H9 (cell line): ENCODE data around the gene CFAP77. TPM values are rescaled to one million over a fixed set of nuclear protein-coding genes. Genes with fewer than 3 reads are reported as not detected.

Source experiments
- DNase-seq: peaks from one replicate; pipeline ENCODE4 v3.0.0-alpha.2; 2017
- H2AFZ ChIP-seq: one replicate; pipeline ENCODE4 v1.6.1; 2013; ENCODE audit warnings: mild to moderate bottlenecking, low read length, control low read depth, moderate library complexity
- H2AK5ac ChIP-seq: 2 replicates; pipeline ENCODE4 v1.6.1; 2013; ENCODE audit warnings: low read length, control low read depth, mixed read lengths; ENCODE audit not compliant: insufficient read length
- H2BK120ac ChIP-seq: one replicate; pipeline ENCODE4 v1.6.1; 2013; ENCODE audit warnings: low read depth, mild to moderate bottlenecking, low read length, control low read depth, inconsistent platforms; ENCODE audit not compliant: poor library complexity, severe bottlenecking
- H2BK12ac ChIP-seq: 2 replicates; pipeline ENCODE4 v1.6.1; 2013; ENCODE audit warnings: low read length, control low read depth, mixed read lengths, low read depth; ENCODE audit not compliant: insufficient read length
- H2BK15ac ChIP-seq: 2 replicates; pipeline ENCODE4 v1.6.1; 2013; ENCODE audit warnings: low read depth, low read length, control low read depth
- H2BK20ac ChIP-seq: one replicate; pipeline ENCODE4 v1.6.1; 2013; ENCODE audit warnings: low read depth, mild to moderate bottlenecking, low read length, control low read depth, inconsistent platforms; ENCODE audit not compliant: poor library complexity, severe bottlenecking
- H2BK5ac ChIP-seq: 2 replicates; pipeline ENCODE4 v1.6.1; 2013; ENCODE audit warnings: low read length, control low read depth, mixed read lengths; ENCODE audit not compliant: insufficient read length
- H3K14ac ChIP-seq: 2 replicates; pipeline ENCODE4 v1.6.1; 2013; ENCODE audit warnings: low read length, control low read depth; ENCODE audit not compliant: insufficient read depth
- H3K18ac ChIP-seq: 2 replicates; pipeline ENCODE4 v1.6.1; 2013; ENCODE audit warnings: low read depth, mild to moderate bottlenecking, mixed read lengths, low read length, control low read depth; ENCODE audit not compliant: insufficient read length
- H3K23ac ChIP-seq: 2 replicates; pipeline ENCODE4 v1.6.1; 2013; ENCODE audit warnings: low read length, control low read depth, mixed read lengths, low read depth; ENCODE audit not compliant: insufficient read length
- H3K23me2 ChIP-seq: 2 replicates; pipeline ENCODE4 v1.6.1; 2013; ENCODE audit warnings: low read depth, mild to moderate bottlenecking, mixed read lengths, low read length, control low read depth; ENCODE audit not compliant: insufficient read length, poor library complexity, severe bottlenecking
- H3K27ac ChIP-seq: 2 replicates; pipeline ENCODE4 v1.5.1; 2013; ENCODE audit warnings: low read length, control low read depth, mixed read lengths, low read depth; ENCODE audit not compliant: insufficient read length
- H3K27me3 ChIP-seq: 2 replicates; pipeline ENCODE4 v1.6.1; 2013; ENCODE audit warnings: low read length, control low read depth, inconsistent platforms; ENCODE audit not compliant: insufficient read depth
- H3K4ac ChIP-seq: 2 replicates; pipeline ENCODE4 v1.6.1; 2013; ENCODE audit warnings: low read depth, mild to moderate bottlenecking, control low read depth, inconsistent platforms, low read length, moderate library complexity
- H3K4me1 ChIP-seq: 2 replicates; pipeline ENCODE4 v1.6.1; 2013; ENCODE audit warnings: low read length, control low read depth, inconsistent platforms; ENCODE audit not compliant: insufficient read depth
- H3K4me2 ChIP-seq: 2 replicates; pipeline ENCODE4 v1.6.1; 2013; ENCODE audit warnings: low read length, control low read depth, mixed read lengths; ENCODE audit not compliant: insufficient read length, insufficient read depth
- H3K56ac ChIP-seq: 2 replicates; pipeline ENCODE4 v1.6.1; 2013; ENCODE audit warnings: low read depth, mild to moderate bottlenecking, mixed read lengths, low read length, control low read depth; ENCODE audit not compliant: insufficient read length
- H3K79me1 ChIP-seq: 2 replicates; pipeline ENCODE4 v1.6.1; 2013; ENCODE audit warnings: low read depth, mild to moderate bottlenecking, moderate library complexity, low read length, control low read depth, inconsistent platforms; ENCODE audit not compliant: insufficient read depth, poor library complexity, severe bottlenecking
- H3K79me2 ChIP-seq: 2 replicates; pipeline ENCODE4 v1.6.1; 2013; ENCODE audit warnings: low read length, control low read depth, inconsistent platforms; ENCODE audit not compliant: insufficient read depth
- H3K9ac ChIP-seq: 2 replicates; pipeline ENCODE4 v1.6.1; 2013; ENCODE audit warnings: low read length, control low read depth, mixed read lengths; ENCODE audit not compliant: insufficient read length; ENCODE audit errors: extremely low read depth
- H3K9me3 ChIP-seq: one replicate; pipeline ENCODE4 v1.6.1; 2013; ENCODE audit warnings: low read depth, low read length, inconsistent platforms; ENCODE audit not compliant: control insufficient read depth
- H3T11ph ChIP-seq: one replicate; pipeline ENCODE4 v1.6.1; 2013; ENCODE audit warnings: mild to moderate bottlenecking, low read length, control low read depth, inconsistent platforms
- H4K20me1 ChIP-seq: one replicate; pipeline ENCODE4 v1.6.1; 2013; ENCODE audit not compliant: control insufficient read depth, insufficient read length, insufficient read depth
- H4K5ac ChIP-seq: 2 replicates; pipeline ENCODE4 v1.6.1; 2013; ENCODE audit warnings: low read depth, mild to moderate bottlenecking, mixed read lengths, low read length, control low read depth; ENCODE audit not compliant: insufficient read length
- H4K8ac ChIP-seq: replicated peaks from 2 replicates; pipeline ENCODE4 v1.6.1; 2013; ENCODE audit warnings: low read length, control low read depth, mixed read lengths, low read depth; ENCODE audit not compliant: insufficient read length
- H4K91ac ChIP-seq: 2 replicates; pipeline ENCODE4 v1.6.1; 2013; ENCODE audit warnings: low read depth, mild to moderate bottlenecking, moderate library complexity, mixed read lengths, low read length, control low read depth; ENCODE audit not compliant: insufficient read length
- H3K27ac Mint-ChIP-seq, 3 experiments: 2 replicates in 2 of 3; 3 replicates in 1 of 3; pipeline ENCODE4 v1.8.0; 2020 to 2021; ENCODE audit warnings: mixed read lengths in 3 of 3, mild to moderate bottlenecking in 1 of 3, moderate library complexity in 1 of 3
- H3K27me3 Mint-ChIP-seq: 2 replicates; pipeline ENCODE4 v1.8.0; 2021; ENCODE audit warnings: low read depth, mild to moderate bottlenecking, moderate library complexity, mixed read lengths
- H3K36me3 Mint-ChIP-seq, 3 experiments: 2 replicates in 2 of 3; 3 replicates in 1 of 3; pipeline ENCODE4 v1.8.0; 2020 to 2021; ENCODE audit warnings: low read depth in 3 of 3, mixed read lengths in 3 of 3; ENCODE audit not compliant: insufficient read depth in 1 of 3
- H3K4me1 Mint-ChIP-seq, 2 experiments: 2 replicates each; pipeline ENCODE4 v1.8.0; 2020; ENCODE audit warnings: mixed read lengths in 2 of 2
- H3K4me3 Mint-ChIP-seq, 2 experiments: 2 replicates in 1 of 2; 3 replicates in 1 of 2; pipeline ENCODE4 v1.8.0; 2020 to 2021; ENCODE audit warnings: mild to moderate bottlenecking in 2 of 2, mixed read lengths in 2 of 2, moderate library complexity in 1 of 2
- H3K9me3 Mint-ChIP-seq, 2 experiments: 2 replicates in 1 of 2; 3 replicates in 1 of 2; pipeline ENCODE4 v1.8.0; 2020; ENCODE audit warnings: mild to moderate bottlenecking in 2 of 2, mixed read lengths in 2 of 2, moderate library complexity in 1 of 2
- WGBS: extraction: QIAGEN DNeasy Blood & Tissue Kit; methylation state at CpG from one replicate; pipeline ENCODE4 v1.1.7; 2013; ENCODE audit warnings: missing lambda C conversion rate, low lambda C conversion rate, mixed read lengths; ENCODE audit not compliant: insufficient read length; ENCODE audit errors: extremely low coverage; 5-methylcytosine and 5-hydroxymethylcytosine counted together
- total RNA-seq: library from RNA; stranded (reverse); gene quantifications from 2 replicates; pipeline ENCODE4 v1.2.1, GENCODE V29; 2021
- TF ChIP-seq, protein P1 (sequence below): fragments of 200-600 bp; sonication (generic); conservative IDR thresholded peaks from 3 replicates; pipeline ENCODE4 v1.8.0; 2021; ENCODE audit warnings: antibody characterized with exemption, mild to moderate bottlenecking

Gene CFAP77
- total RNA-seq, 1 experiment from 2014 or later, result 0.72 TPM

DNA sequence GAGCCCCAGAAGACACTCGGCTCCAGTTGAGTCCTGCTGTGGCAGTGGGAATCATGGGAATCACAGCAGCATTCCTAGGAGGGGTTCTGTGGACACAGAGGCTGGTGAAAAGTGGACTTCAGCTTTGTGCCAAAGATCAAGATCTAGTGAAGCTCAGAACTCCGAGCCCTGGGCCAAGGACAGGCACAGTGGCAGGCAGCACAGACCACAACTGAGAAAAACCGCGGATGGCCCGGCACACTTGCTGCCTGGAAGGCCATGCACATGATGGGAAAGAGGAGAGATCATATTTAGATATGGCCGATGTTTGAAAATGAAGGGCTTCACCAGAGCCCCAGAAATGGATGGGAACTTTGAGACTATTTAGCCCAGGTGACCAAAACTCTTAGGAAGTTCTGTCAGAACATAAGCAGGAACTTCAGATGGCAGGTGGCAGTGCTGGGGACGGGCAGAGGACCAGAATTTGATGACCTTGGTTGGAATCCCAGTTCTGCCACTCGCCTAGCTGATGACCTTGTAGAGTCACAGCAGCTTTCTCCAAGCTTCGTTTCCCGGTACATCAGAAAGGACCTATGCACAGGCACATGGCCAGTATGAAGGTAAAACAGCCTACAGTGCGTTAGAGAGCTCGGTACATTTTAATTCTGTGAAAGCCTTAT is 190.4 kb downstream of the CFAP77 start:
- no CpG with 5 or more reads among the region's 12 CpGs for WGBS
- H3K18ac ChIP-seq, result no peak overlapping the region
- no peak overlapping the region for H3K4ac ChIP-seq
- no peak overlapping the region for H3K4me3 Mint-ChIP-seq
- H3K14ac ChIP-seq, result no peak overlapping the region
- H3K23me2 ChIP-seq, result no peaks in the 10 kb centered on the region
- DNase-seq, result no peak
- H3K4me1 Mint-ChIP-seq, result peaks cover 13 to 33% of the 10 kb centered on the region in 2 experiments
- no peak overlapping the region for H2BK20ac ChIP-seq
- H3K23ac ChIP-seq, result no peak overlapping the region
- H3K79me2 ChIP-seq, result no peaks in the 10 kb centered on the region
- TF ChIP-seq, protein P1, sequence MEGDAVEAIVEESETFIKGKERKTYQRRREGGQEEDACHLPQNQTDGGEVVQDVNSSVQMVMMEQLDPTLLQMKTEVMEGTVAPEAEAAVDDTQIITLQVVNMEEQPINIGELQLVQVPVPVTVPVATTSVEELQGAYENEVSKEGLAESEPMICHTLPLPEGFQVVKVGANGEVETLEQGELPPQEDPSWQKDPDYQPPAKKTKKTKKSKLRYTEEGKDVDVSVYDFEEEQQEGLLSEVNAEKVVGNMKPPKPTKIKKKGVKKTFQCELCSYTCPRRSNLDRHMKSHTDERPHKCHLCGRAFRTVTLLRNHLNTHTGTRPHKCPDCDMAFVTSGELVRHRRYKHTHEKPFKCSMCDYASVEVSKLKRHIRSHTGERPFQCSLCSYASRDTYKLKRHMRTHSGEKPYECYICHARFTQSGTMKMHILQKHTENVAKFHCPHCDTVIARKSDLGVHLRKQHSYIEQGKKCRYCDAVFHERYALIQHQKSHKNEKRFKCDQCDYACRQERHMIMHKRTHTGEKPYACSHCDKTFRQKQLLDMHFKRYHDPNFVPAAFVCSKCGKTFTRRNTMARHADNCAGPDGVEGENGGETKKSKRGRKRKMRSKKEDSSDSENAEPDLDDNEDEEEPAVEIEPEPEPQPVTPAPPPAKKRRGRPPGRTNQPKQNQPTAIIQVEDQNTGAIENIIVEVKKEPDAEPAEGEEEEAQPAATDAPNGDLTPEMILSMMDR, result no peak
- H2BK120ac ChIP-seq, result no peak overlapping the region
- no peak overlapping the region for H2AFZ ChIP-seq
- no peaks in the 10 kb centered on the region for H3K27me3 Mint-ChIP-seq
- no peaks in the 10 kb centered on the region for H3K79me1 ChIP-seq
- H4K8ac ChIP-seq, result no peak overlapping the region
- H3K56ac ChIP-seq, result no peak overlapping the region
- no peak overlapping the region for H3K9ac ChIP-seq
- H3K27ac Mint-ChIP-seq, result no peak overlapping the region; a peak in 1 of 7 replicates
- H2BK12ac ChIP-seq, result no peak overlapping the region
- H3K27ac ChIP-seq, result no peak overlapping the region
- no peaks in the 10 kb centered on the region for H3K27me3 ChIP-seq
- no peaks in the 10 kb centered on the region for H4K20me1 ChIP-seq
- H4K5ac ChIP-seq, result no peak overlapping the region
- no peak overlapping the region for H3T11ph ChIP-seq
- H4K91ac ChIP-seq, result no peak overlapping the region
- H3K36me3 Mint-ChIP-seq, result peaks cover 5 to 44% (median 12%) of the 10 kb centered on the region in 3 experiments; a peak in 6 of 7 replicates
- H3K4me1 ChIP-seq, result no peaks in the 10 kb centered on the region
- H3K9me3 ChIP-seq, result no peaks in the 10 kb centered on the region
- H3K4me2 ChIP-seq, result no peak overlapping the region
- no peak overlapping the region for H2AK5ac ChIP-seq
- no peak overlapping the region for H2BK5ac ChIP-seq
- H2BK15ac ChIP-seq, result no peak overlapping the region
- no peaks in the 10 kb centered on the region for H3K9me3 Mint-ChIP-seq
